Endodermal cell (in vitro differentiated cells): Measurements from ENCODE around the gene COL6A1. TPM values are rescaled to one million over a fixed set of nuclear protein-coding genes. Genes with fewer than 3 reads are reported as not detected.

ENCODE experiments used
- DNase-seq: peaks from one replicate; pipeline ENCODE4 v3.0.0-alpha.2; 2017
- H3K27ac ChIP-seq: 2 replicates; pipeline ENCODE4 v1.5.1; 2013; ENCODE audit warnings: mild to moderate bottlenecking, low read depth, low read length, moderate library complexity
- H3K27me3 ChIP-seq: 2 replicates; pipeline ENCODE4 v1.6.1; 2013; ENCODE audit warnings: mild to moderate bottlenecking, low read length, moderate library complexity; ENCODE audit not compliant: insufficient read depth, control insufficient read depth, poor library complexity, severe bottlenecking
- H3K36me3 ChIP-seq: 2 replicates; pipeline ENCODE4 v1.7.0; 2013; ENCODE audit warnings: mild to moderate bottlenecking, low read length, moderate library complexity; ENCODE audit not compliant: control insufficient read depth, insufficient read depth
- H3K4me1 ChIP-seq: one replicate; pipeline ENCODE4 v1.7.0; 2013; ENCODE audit warnings: low read length; ENCODE audit not compliant: control insufficient read depth, insufficient read depth
- H3K4me3 ChIP-seq: 2 replicates; pipeline ENCODE4 v1.5.1; 2013; ENCODE audit warnings: mild to moderate bottlenecking, low read length, moderate library complexity
- H3K9ac ChIP-seq: 2 replicates; pipeline ENCODE4 v1.6.1; 2013; ENCODE audit warnings: mild to moderate bottlenecking, low read length, moderate library complexity; ENCODE audit not compliant: poor library complexity, severe bottlenecking; ENCODE audit errors: extremely low read depth
- H3K9me3 ChIP-seq: 2 replicates; pipeline ENCODE4 v1.6.1; 2013; ENCODE audit warnings: mild to moderate bottlenecking, low read length, moderate library complexity; ENCODE audit not compliant: control insufficient read depth
- H3K27ac Mint-ChIP-seq: 2 replicates; pipeline ENCODE4 v1.8.0; 2020; ENCODE audit warnings: mixed read lengths
- H3K27me3 Mint-ChIP-seq: 2 replicates; pipeline ENCODE4 v1.8.0; 2021; ENCODE audit warnings: mild to moderate bottlenecking, mixed read lengths; ENCODE audit not compliant: insufficient read depth
- H3K36me3 Mint-ChIP-seq: 2 replicates; pipeline ENCODE4 v1.8.0; 2020; ENCODE audit warnings: low read depth, mixed read lengths
- H3K4me1 Mint-ChIP-seq: 2 replicates; pipeline ENCODE4 v1.8.0; 2020; ENCODE audit warnings: mixed read lengths
- H3K4me3 Mint-ChIP-seq: 2 replicates; pipeline ENCODE4 v1.8.0; 2020; ENCODE audit warnings: mild to moderate bottlenecking, moderate library complexity, mixed read lengths
- H3K9me3 Mint-ChIP-seq: 2 replicates; pipeline ENCODE4 v1.8.0; 2020; ENCODE audit warnings: mild to moderate bottlenecking, mixed read lengths
- WGBS, 2 experiments: methylation state at CpG; one replicate each; pipeline versions ENCODE4 v1.1.5 to v1.1.7; 2013; ENCODE audit warnings: missing lambda C conversion rate in 2 of 2, mixed read lengths in 1 of 2; ENCODE audit not compliant: insufficient coverage in 1 of 2, insufficient read length in 1 of 2; 5-methylcytosine and 5-hydroxymethylcytosine counted together
- total RNA-seq, 2 donors: library from RNA; stranded (reverse); fragmentation: NEBNext Ultra II Directional in 1 of 2; extraction: Animal tissue kit (Norgen Biotek cat#: 25700) in 1 of 2; gene quantifications; 2 replicates in 1 of 2; 3 replicates in 1 of 2; pipeline ENCODE4 v1.2.1, GENCODE V29; 2021
- TF ChIP-seq, protein P1 (sequence below): fragments of 200-600 bp; sonication (generic); conservative IDR thresholded peaks from 2 replicates; pipeline ENCODE4 v1.5.0; 2021; ENCODE audit warnings: antibody characterized with exemption, mild to moderate bottlenecking

Gene COL6A1
- total RNA-seq, 2 donors from 2014 or later, result 232 to 407 TPM

DNA sequence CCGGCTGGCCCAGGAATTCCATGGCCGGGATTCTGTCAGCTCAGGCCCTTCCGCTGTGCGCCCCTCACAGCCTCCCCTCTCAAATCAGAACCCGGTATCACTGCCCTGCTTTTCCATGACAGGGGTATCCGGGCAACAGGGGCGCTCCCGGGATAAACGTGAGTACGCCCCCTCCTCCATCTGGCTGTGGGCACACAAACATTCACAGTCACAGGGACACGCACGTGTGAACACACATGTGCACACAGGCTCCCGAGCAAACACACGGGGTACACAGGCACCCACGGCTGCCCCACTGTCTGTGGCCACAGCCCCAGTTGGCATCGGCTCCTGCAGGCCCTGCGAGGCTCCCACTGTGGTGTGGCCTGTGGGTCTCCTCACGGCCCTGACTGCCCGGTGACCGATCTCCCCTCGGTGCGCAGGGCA is 16.7 kb downstream of the COL6A1 start:
- H3K4me1 ChIP-seq, result no peaks in the 10 kb centered on the region
- no peak overlapping the region for H3K27ac ChIP-seq
- WGBS, 2 experiments, result 93 to 97% methylated on average over 16 to 22 of the region's 22 CpGs
- no peaks in the 10 kb centered on the region for H3K4me1 Mint-ChIP-seq
- no peak overlapping the region for H3K27ac Mint-ChIP-seq
- no peak overlapping the region for H3K4me3 Mint-ChIP-seq
- no peaks in the 10 kb centered on the region for H3K36me3 ChIP-seq
- no peaks in the 10 kb centered on the region for H3K9me3 Mint-ChIP-seq
- H3K4me3 ChIP-seq, result no peak overlapping the region
- H3K9me3 ChIP-seq, result no peaks in the 10 kb centered on the region
- DNase-seq, result no peak
- no peaks in the 10 kb centered on the region for H3K27me3 ChIP-seq
- no peak overlapping the region for H3K9ac ChIP-seq
- TF ChIP-seq, protein P1, sequence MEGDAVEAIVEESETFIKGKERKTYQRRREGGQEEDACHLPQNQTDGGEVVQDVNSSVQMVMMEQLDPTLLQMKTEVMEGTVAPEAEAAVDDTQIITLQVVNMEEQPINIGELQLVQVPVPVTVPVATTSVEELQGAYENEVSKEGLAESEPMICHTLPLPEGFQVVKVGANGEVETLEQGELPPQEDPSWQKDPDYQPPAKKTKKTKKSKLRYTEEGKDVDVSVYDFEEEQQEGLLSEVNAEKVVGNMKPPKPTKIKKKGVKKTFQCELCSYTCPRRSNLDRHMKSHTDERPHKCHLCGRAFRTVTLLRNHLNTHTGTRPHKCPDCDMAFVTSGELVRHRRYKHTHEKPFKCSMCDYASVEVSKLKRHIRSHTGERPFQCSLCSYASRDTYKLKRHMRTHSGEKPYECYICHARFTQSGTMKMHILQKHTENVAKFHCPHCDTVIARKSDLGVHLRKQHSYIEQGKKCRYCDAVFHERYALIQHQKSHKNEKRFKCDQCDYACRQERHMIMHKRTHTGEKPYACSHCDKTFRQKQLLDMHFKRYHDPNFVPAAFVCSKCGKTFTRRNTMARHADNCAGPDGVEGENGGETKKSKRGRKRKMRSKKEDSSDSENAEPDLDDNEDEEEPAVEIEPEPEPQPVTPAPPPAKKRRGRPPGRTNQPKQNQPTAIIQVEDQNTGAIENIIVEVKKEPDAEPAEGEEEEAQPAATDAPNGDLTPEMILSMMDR, result no peak
- peaks cover 26% of the 10 kb centered on the region for H3K36me3 Mint-ChIP-seq
- no peaks in the 10 kb centered on the region for H3K27me3 Mint-ChIP-seq

DNA sequence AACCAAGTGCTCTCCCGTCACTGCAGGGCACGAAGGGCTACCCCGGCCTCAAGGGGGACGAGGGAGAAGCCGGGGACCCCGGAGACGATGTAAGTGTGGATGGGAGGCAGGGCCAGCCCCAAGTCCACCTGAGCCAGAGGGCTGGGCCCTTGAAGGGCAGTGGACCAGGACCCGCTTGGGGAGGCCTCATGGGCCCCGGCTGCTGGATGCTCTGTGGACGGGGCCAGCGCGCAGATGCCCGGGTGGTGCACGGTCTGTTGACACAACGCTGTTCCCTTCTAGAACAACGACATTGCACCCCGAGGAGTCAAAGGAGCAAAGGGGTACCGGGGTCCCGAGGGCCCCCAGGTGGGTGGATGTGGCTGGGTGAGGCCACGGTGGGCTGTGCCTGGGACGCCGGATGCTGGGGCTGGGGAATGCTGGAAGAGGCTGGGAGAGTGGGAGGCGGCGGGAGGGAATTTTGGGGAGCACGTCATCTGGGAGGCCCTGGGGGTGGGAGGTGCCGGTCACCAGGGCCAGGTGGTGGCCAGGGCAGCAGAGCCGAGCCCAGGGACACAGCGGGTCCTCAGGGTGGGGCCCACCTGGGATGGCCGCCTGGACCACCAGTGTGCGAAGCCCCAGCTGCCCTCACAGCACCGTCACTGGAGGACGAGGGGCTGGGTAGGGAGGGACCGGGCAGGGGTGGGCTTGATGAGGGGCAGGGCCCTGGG is 17.5 kb downstream of the COL6A1 start:
- no peaks in the 10 kb centered on the region for H3K27me3 ChIP-seq
- WGBS, 2 experiments, result 91 to 93% methylated on average over 20 to 32 of the region's 33 CpGs
- H3K9ac ChIP-seq, result no peak overlapping the region
- DNase-seq, result peak; percentile 35
- Mint-ChIP-seq H3K36me3 (peaks cover 31% of the 10 kb centered on the region), H3K27ac (no peak overlapping the region), H3K4me3 (no peak overlapping the region), H3K9me3 (no peaks in the 10 kb centered on the region), H3K4me1 (no peaks in the 10 kb centered on the region), H3K27me3 (no peaks in the 10 kb centered on the region)
- H3K36me3 ChIP-seq, result no peaks in the 10 kb centered on the region
- TF ChIP-seq, protein P1, result no peak
- H3K9me3 ChIP-seq, result no peaks in the 10 kb centered on the region
- H3K4me3 ChIP-seq, result no peak overlapping the region
- H3K4me1 ChIP-seq, result no peaks in the 10 kb centered on the region
- no peak overlapping the region for H3K27ac ChIP-seq

DNA sequence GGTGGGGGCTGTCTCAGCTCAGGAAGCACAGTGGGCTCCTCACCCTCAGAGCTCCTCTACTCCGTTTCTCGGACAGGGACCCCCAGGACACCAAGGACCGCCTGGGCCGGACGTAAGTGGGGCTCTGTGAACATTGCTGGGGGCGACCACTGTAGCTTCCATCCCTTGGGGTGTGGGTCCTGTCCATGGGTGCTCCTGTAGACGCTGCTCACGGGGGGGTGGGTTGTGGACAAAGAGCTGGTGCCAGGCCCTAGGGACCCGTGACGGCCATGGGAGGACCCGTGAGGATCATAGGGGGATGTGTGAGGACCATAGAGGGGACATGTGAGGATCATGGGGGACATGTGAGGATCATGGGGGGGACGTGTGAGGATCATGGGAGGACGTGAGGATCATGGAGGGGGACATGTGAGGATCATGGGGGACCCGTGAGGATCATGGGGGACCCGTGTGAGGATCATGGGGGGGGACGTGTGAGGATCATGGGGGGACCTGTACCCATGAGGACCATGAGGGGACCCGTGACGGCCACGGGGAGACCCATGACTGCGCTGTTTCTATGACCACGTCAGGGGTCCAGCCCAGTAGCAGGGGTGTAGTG is 18.1 kb downstream of the COL6A1 start:
- Mint-ChIP-seq H3K4me3 (no peak overlapping the region), H3K4me1 (no peaks in the 10 kb centered on the region)
- no peaks in the 10 kb centered on the region for H3K9me3 ChIP-seq

More for the DNA sequence above, 18.1 kb downstream of the COL6A1 start:
- no peak overlapping the region for H3K9ac ChIP-seq
- no peak overlapping the region for H3K27ac ChIP-seq
- no peaks in the 10 kb centered on the region for H3K4me1 ChIP-seq
- no peaks in the 10 kb centered on the region for H3K27me3 Mint-ChIP-seq
- H3K36me3 Mint-ChIP-seq, result peaks cover 34% of the 10 kb centered on the region
- H3K27me3 ChIP-seq, result no peaks in the 10 kb centered on the region
- no peak overlapping the region for H3K27ac Mint-ChIP-seq
- DNase-seq, result peak; percentile 26
- H3K4me3 ChIP-seq, result no peak overlapping the region
- TF ChIP-seq, protein P1, result no peak
- WGBS, 2 experiments, result 75 to 77% methylated on average over 13 to 21 of the region's 21 CpGs
- no peaks in the 10 kb centered on the region for H3K9me3 Mint-ChIP-seq
- H3K36me3 ChIP-seq, result no peaks in the 10 kb centered on the region
